GM06990 (cell line): ENCODE results near the gene SNRPA.

ENCODE experiments used
- DNase-seq: peaks from one replicate; pipeline ENCODE4 v3.0.0-alpha.2; 2011; ENCODE audit not compliant: insufficient read length; ENCODE audit errors: extremely low read depth
- H3K27me3 ChIP-seq: replicated peaks from 2 replicates; pipeline ENCODE4 v1.6.0; 2011; ENCODE audit warnings: low read length; ENCODE audit not compliant: control insufficient read depth, insufficient read depth
- H3K36me3 ChIP-seq: 2 replicates; pipeline ENCODE4 v1.5.1; 2011; ENCODE audit warnings: low read length; ENCODE audit not compliant: control insufficient read depth, insufficient read depth
- H3K4me3 ChIP-seq: replicated peaks from 2 replicates; pipeline ENCODE4 v1.5.1; 2011; ENCODE audit warnings: low read depth, mild to moderate bottlenecking, control low read depth, low read length
- TF ChIP-seq, protein P1 (sequence below): IDR thresholded peaks from 2 replicates; pipeline ENCODE4 v1.5.1; 2011; ENCODE audit warnings: low read length, control low read depth, mild to moderate bottlenecking, inconsistent platforms; ENCODE audit not compliant: insufficient read depth, poor library complexity, severe bottlenecking

SNRPA gene

DNA sequence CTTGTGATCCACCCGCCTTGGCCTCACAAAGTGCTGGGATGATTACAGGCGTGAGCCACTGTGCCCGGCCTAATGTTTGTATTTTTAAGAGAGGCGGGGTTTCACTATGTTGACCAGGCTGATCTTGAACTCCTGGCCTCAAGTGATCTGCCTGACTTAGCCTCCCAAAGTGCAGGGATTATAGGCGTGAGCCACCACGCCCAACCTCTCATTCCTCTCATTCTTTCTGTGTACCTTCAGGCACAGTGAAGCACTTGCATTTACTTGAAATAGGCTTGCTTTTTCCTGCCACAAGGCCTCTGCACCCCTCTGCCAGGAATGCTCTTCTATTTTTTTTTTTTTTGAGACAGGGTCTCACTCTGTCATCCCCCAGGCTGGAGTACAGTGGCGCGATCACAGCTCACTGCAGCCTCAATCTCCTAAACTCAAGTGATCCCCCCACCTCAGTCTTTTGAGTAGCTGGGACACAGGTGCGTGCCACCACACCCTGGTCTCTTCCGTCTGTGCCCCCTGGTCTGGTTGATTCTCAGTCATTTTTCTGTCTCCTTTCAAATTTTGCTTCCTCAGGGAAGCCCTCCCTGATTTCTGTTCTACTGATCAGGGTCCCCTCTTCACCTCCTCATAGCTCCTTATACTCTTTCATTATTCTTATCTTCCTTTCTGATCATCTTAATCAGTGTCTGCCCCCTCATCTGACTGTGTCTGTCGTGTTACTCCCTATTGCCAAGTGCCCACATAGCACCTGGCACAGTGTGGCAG, 15.8 kb upstream of the SNRPA start:
- TF ChIP-seq, protein P1, sequence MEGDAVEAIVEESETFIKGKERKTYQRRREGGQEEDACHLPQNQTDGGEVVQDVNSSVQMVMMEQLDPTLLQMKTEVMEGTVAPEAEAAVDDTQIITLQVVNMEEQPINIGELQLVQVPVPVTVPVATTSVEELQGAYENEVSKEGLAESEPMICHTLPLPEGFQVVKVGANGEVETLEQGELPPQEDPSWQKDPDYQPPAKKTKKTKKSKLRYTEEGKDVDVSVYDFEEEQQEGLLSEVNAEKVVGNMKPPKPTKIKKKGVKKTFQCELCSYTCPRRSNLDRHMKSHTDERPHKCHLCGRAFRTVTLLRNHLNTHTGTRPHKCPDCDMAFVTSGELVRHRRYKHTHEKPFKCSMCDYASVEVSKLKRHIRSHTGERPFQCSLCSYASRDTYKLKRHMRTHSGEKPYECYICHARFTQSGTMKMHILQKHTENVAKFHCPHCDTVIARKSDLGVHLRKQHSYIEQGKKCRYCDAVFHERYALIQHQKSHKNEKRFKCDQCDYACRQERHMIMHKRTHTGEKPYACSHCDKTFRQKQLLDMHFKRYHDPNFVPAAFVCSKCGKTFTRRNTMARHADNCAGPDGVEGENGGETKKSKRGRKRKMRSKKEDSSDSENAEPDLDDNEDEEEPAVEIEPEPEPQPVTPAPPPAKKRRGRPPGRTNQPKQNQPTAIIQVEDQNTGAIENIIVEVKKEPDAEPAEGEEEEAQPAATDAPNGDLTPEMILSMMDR = no peak
- peaks cover 22% of the 10 kb centered on the region for H3K36me3 ChIP-seq
- no peak for DNase-seq
- no peak overlapping the region for H3K4me3 ChIP-seq
- H3K27me3 ChIP-seq = no peaks in the 10 kb centered on the region

DNA sequence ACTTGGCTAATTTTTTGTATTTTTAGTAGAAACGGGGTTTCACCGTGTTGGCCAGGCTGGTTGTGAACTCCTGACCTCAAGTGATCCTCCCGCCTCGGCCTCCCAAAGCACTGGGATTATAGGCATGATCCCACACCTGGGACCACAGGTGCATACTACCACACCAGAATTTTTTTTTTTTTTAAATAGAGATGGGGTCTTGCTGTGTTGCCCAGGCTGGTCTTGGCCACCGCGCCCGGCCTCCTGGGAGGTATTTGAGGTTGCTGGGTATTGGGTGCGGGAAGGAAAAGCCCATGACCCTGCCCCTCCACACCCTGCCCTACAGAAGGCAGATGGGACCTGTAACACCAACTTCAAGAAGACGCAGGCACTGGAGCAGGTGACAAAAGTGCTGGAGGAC, 14.3 kb upstream of the SNRPA start:
- no peak for DNase-seq
- no peak overlapping the region for H3K4me3 ChIP-seq
- peaks cover 22% of the 10 kb centered on the region for H3K36me3 ChIP-seq
- TF ChIP-seq, protein P1 = no peak
- H3K27me3 ChIP-seq = no peaks in the 10 kb centered on the region

DNA sequence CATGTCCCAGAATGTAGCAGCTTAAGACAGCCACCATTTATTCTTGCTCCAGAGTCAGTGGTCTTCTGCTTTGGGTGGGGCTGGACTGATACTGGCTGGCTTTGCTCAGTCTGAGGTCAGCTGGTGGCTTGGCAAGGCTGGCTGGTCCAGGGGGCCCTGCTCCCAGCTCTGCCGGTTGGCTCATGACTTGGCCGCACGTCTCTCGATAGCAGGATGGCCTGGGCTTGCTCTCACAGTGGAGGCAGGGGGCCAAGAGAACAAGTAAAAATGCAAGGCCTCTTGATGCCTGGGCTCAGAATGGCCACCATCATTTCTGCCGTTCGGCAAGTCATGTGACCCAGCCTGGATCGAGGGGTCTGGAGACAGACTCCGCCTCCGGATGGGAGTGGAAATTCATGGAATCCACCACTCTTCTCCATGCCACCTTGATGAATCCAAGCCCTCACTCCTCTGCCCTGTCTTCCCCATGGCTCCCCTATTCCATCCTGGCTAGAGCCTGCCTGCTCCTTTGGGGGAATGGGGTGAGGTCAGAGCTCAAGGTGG, 13.8 kb upstream of the SNRPA start:
- TF ChIP-seq, protein P1 = no peak
- peaks cover 22% of the 10 kb centered on the region for H3K36me3 ChIP-seq
- no peak for DNase-seq
- no peak overlapping the region for H3K4me3 ChIP-seq
- H3K27me3 ChIP-seq = no peaks in the 10 kb centered on the region

DNA sequence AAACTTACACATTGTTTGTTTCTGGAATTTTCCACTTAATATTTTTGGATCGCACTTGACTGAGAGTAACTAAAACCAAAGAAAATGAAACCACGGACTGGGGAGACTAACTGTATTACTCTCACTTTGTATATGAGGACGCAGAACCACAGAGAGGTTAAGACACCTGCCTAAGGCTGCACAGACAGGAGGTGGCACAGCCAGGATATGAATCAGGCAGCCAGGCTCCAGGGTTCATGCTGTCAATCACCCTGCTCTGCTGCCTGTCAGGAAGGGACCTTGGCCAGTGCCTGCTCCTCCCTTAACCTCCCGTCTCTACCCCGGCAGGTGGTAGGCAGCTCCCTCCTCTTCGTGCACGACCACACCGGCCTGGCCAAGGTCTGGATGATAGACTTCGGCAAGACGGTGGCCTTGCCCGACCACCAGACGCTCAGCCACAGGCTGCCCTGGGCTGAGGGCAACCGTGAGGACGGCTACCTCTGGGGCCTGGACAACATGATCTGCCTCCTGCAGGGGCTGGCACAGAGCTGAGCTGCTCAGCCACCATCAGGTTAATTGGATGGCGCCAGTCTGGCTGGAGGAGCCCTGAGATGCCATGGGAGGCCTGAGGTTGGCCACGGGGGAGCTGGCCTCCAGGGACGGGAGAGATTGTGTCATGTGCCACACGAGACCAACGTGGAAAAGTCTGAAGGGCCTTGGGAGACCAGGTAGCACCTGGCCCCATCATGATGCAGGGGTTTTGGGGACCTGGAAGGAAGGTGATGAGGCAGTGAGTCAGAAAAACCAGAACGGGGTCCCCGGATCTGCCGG, 11.8 kb upstream of the SNRPA start:
- no peaks in the 10 kb centered on the region for H3K27me3 ChIP-seq
- TF ChIP-seq, protein P1 = no peak
- H3K4me3 ChIP-seq = no peak overlapping the region
- no peak for DNase-seq
- H3K36me3 ChIP-seq = peaks cover 20% of the 10 kb centered on the region

DNA sequence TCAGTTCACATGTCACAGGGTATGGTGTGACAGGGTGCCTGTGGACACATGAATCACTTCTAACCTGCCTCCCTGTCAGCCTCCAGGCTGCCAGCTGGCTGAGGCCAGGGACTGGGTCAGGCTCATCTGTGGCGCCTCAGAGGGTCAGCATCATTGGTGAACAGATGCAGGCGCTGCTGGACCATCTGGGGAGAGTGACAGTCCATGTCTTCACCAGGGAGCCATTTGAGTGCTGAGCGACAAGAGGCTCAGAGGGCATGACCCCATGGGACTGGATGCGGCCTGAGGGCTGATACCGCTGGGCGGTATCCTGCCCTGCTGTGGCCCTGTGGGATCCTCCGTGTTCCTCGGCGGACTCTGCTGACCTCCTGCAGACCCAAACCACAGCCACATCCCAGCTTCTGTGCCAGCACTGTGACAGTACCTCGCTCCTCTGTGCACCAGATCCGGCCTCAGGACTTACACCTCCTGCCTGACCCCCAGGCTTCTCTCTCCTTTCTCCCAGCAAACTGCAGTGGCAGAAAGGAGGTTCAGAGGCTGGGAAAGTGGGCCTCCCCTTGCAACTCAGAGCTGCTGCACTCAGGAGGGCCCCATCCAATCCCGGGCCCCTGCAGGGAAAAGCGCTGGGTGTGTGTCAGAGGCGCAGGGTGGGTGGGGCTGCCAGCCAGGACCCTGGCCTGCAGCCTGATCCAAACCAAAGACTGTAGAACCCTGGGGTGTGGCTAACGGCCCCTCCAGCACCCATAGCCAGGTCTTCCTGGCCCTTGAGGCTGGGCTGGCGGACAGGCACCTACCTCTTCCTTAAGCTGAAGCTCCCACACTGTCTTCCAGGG, 10.9 kb upstream of the SNRPA start:
- DNase-seq = no peak
- Histone ChIP-seq H3K27me3 (no peaks in the 10 kb centered on the region), H3K36me3 (peaks cover 19% of the 10 kb centered on the region), H3K4me3 (no peak overlapping the region)
- TF ChIP-seq, protein P1 = no peak
